Measurements from ENCODE around the gene CRYBA4. TPM values are rescaled to one million over a fixed set of nuclear protein-coding genes. Genes with fewer than 3 reads are reported as not detected.
"Not testable (repeated sequence)": the region's sequence is repeated elsewhere in the genome, so short reads cannot be mapped to it uniquely, and the experiment has no call there.

The CRYBA4 gene
- total RNA-seq, 1 donor from 2014 or later, result not detected

DNA sequence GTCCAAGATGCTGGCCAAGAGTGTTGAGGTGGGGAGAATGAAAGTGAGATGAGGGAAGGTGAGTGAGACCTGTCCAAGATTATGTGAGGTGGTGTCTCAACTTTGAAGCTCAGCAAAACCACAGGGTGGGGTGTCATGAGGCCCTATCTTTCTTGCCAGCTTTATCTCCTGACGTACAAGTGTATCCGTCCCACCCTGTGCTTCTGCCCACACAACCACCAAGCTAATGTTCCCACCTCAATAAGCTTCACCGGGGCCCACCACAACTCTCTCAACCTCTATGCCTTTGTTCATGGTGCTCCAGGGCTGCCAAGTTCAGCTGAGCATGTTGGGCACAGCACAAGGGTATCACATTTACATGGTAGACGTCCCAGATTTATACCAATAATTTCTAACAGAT, 24.7 kb upstream of the CRYBA4 start:
- no peak for DNase-seq (ENCODE audit: low read depth, low spot score)

GRCh38 chr22:26597480-26597879, 24.3 kb upstream of the CRYBA4 start:
- DNase-seq (ENCODE audit: low read depth, low spot score), result no peak

DNA sequence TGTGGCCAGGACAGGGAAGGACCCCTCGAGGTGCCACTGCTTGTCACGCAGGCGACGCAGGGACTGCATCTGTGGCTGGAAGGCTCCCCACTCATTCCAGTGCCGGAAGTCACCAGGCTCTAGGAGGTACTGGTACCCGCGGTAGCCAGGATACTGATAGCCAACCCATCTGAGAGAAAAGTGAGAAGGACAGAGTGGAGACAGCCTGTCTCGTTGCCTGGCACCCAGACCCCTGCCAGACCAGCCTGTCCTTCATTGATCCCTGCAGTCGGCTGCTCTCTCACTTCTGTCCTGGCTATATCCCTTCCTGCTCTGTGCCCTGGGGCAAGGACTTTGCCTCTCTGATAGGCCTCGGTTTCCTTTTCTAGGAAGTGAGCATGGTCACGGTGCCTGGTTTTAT, 22.3 kb upstream of the CRYBA4 start:
- DNase-seq (ENCODE audit: low read depth, low spot score), result no peak

DNA sequence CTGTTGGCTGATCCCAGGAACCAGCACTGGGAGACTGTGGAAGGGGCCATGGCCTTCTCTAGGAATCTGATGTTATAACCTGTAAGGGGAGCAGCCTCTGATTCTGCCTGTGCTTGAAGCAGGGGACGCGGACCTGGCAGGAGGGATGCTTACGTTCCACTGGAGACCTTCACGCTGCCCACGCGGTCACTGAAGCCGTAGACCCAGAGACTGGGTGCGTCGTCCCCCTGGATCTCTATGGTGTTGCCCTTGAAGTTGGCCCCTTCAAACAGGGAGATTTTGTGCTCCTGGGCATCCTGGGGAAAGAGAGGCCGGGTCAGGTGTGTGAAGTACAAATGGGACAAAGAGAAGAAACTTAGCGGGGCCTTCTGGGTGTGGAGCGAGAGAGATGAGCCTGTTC, 20.0 kb upstream of the CRYBA4 start:
- DNase-seq (ENCODE audit: low read depth, low spot score), result no peak

DNA sequence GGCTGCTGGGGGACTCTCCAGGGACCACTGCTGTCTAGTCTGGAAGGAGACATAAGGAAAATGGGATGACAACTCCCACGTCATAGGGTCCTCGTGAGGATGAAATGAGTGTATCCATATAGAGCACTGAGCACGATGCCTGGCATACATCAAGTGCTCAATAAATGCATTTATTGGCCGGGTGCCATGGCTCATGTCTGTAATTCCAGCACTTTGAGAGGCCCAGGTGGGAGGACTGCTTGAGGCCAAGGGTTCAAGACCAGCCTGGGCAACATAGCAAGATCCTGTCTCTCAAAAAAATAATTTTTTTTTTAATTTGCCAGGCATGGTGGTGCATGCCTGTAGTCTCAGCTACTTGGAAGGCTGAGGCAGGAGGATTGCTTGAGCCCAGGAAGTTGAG, 19.6 kb upstream of the CRYBA4 start:
- DNase-seq (ENCODE audit: low read depth, low spot score), result no peak

- no peak for DNase-seq (ENCODE audit: low read depth, low spot score)
Measured at GRCh38 chr22:26604368-26604767, 17.4 kb upstream of the CRYBA4 start.

DNA sequence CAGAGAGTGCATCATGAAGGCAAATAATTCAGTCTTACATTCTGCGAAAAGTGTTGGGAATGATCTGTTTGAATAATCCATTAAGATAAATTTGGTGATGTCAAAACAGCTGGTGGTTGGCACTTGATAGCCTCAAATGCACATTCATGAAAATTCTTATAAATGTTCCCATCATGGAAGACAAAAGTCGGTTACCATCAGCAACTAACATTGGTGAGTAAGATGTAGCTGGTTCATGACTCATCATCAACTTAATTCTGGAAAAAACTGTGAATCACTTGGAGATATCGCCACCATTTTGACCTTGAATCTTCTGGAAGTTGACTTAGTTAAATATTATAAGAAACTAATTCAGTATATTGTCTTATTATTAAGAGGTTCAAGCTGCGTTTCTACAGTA, 15.2 kb upstream of the CRYBA4 start:
- DNase-seq (ENCODE audit: low read depth, low spot score), result no peak

GRCh38 chr22:26608129-26608528, 13.6 kb upstream of the CRYBA4 start:
- DNase-seq (ENCODE audit: low read depth, low spot score), result no peak

GRCh38 chr22:26609287-26609686, 12.5 kb upstream of the CRYBA4 start:
- no peak for DNase-seq (ENCODE audit: low read depth, low spot score)

DNA sequence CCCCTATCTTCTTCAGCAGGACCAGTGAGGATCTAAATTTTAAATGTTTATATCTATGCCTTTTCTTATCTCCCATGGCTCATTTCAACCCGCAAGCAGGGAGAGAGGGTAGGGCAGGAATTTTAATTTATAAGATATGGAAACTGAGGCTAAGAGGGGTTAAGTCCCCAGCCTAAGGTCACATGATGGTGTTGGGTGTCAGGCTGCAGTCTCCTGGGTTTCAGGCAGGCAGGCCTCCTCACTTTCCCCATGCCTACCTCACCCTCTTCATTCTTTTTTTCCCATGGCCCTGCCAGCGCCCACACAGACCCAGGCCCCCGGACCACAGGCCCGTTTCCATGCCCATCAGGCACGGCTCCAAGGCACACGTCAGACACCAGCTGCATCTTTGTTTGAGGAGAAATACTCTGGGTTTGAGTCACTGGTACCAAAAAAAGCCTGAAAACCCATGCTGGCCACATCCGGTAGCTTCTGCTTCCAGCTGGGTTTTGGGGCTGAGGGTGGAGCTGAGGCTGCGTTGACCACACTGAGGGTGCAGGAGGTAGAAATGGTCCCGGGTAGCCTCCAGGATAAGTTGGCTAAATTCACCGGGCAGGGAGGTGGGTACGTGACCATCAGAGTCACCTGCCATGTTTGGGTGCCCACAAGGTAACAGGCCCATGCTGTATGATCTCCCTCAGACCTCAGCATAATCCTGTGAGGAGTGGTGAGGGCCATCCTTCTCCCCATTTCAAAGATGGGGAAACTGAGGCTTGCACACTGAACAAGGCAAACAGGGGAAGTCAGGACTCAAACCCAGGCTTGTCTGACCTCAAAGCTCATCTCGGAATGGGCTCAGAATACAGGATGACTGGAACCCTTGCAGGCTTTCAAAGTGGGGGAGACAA, 11.4 kb upstream of the CRYBA4 start:
- no peak for DNase-seq (ENCODE audit: low read depth, low spot score)

- no peak for DNase-seq (ENCODE audit: low read depth, low spot score)
Measured at GRCh38 chr22:26610996-26611395, 10.8 kb upstream of the CRYBA4 start.

DNA sequence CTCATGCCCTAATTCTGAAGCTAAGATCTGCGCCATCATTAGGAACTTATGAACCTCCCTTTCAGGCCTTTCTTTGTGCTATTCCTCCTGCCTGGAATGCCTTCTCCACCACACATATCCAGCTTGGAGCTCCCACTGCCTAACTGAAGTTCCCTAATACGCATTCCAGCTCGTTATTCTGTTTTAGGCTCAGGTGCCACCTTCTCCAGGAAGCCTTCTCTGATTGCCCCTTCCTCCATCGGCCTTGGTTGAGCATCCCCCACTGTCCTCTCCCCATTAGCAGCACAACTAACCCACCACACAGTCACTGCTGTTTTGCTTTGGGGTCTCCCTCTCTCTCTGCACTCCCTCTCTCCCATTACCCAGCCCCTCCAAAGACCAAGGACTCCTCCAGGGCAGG, 9.1 kb upstream of the CRYBA4 start:
- no peak for DNase-seq (ENCODE audit: low read depth, low spot score)

DNA sequence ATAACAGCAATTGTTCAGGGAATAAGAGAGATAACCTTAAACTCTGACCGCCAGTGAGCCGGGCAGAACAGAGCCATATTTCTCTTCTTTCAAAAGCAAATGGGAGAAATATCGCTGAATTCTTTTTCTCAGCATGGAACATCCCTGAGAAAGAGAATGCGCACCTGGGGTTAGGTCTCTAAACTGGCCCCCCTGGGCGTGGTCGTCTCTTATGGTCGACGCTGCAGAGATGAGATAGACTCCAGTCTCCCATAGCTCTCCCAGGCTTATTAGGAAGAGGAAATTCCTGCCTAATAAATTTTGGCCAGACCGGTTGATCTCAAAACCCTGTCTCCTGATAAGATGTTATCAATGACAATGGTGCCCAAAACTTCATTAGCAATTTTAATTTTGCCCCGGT, 8.0 kb upstream of the CRYBA4 start:
- DNase-seq (ENCODE audit: low read depth, low spot score), result not testable (repeated sequence)

DNA sequence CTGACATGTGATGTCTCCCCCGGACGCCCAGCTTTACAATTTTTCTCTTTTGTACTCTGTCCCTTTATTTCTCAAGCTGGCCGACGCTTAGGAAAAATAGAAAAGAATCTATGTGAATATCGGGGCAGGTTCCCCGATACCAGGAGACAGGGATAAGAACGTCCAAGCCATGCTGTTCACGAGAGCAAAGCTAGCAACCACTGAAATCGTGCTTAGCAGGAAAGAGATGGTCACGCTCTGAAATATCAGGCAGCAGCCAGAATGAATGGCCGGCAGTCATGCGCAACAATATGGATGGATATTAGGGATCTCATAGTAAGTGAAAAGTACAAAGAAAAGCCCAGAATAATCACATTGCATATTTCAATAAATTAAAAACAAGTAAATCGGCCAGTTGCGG, 7.4 kb upstream of the CRYBA4 start:
- DNase-seq (ENCODE audit: low read depth, low spot score), result no peak

DNA sequence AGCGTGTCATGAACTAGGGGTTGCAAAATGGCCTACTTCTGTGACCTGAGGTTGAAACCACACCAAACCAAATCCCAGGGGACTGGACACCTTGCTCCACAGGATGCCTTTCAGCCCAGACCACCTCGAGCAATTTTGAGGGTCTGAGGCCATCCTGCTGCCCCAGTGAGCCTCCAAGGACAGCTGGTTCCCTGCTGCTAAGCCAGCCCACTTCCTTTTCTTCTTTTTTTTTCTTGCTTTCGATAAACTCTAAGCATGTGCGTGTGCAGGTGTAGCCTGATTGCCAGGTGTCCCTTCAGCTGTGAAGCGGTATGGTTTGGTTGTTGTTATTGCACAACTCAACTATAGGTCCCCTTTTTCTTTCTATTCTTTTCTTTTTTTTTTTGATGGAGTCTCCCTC, 6.6 kb upstream of the CRYBA4 start:
- DNase-seq (ENCODE audit: low read depth, low spot score), result no peak

DNA sequence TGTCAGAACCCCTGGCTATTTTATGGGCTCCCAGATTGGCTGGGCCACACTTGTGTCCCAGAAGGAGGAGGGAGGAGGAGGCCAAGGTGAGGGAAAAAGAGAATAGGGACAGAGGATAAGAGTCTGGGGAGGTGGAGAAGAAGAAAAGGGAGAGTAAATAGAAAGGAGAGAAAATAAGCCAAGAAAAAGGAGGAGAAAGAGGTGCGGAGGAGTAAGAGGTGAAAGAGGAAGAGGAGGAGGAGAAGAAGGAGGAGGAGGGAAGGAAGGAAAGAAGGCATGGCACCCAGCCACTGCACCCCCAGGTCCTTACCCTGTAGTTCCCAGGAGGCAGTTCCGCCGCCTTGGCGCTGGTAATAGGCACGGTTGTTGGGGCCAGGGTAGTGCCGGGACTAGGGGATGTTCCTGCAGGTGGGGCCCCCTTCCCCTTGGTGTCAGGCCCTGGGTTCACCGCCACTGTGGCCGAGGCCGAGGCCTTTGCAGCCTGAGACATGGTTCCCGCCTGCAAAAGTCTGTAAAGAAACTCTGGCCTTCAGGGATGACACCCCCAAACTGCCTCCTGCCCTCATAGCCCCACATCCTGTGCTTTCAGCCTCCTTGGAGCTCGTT, 5.8 kb upstream of the CRYBA4 start:
- no peak for DNase-seq (ENCODE audit: low read depth, low spot score)

DNA sequence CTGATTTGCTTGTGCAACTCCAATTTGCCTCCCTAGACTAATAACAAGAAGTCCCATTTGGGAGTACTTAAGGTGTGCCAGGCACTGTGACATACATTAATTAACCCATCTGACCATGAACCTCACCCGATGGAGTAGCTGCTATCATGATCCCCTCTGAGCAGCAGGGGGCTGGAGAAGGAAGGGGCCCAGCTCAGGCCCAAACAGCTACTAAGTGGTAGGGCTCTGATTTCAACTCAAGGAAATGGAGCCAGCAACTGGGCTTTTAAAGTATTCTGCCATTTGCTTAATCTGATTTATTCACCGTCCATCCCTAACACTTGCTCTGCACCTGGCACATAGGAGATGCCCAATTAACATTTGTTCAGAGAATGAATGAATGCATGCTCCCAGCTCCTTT, 5.1 kb upstream of the CRYBA4 start:
- no peak for DNase-seq (ENCODE audit: low read depth, low spot score)

DNA sequence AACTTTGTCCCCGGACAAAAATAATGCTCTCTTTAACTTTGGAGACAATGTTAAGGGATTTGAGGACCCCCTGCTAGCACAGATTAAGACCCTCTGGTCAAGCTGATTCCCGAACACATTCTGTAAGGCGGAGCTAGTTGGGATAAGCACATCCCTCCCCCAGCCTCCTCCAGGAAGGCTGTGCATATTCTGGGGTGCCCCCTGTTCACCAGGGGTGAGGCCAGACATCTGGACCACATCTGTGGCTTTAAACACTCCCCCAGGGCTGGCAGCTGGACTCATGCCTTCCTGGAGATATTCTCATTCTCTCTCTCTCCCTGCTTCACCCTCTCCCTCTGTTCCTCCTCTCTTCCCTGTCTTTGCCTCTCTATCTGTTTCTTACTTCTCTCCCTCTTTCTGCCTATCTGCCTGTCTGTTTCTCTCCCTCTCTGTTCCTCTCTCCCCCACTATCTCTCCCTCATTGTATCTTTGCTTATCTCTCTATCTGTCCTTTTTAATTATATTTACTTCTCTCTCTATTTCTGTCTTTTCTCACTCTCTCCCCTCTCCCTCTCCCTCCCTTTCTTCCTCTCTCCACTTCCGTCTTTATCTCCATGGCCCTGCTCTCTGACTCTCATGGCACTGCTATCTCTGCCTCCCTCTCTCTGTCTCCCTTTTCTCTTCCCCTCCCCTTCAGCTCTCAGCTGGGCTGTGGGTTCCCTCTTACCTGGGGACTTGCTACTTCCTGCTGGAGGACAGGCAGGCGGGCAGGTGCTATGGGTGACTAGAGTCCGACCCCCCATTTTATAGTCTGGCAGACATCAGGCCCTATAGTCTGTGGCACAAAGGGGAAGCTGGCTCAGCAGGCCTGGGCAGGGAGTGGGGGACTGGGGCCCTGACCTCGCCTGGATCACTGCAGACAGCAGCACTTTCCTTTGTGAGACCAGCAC, 4.2 kb upstream of the CRYBA4 start, which contains the start of gene CRYBB1:
CRYBB1 (minus strand) TSS at position 757 of the 929 bp plus-strand sequence. CDS start 1,708 bp downstream, outside the sequence.
- no peak for DNase-seq (ENCODE audit: low read depth, low spot score)

DNA sequence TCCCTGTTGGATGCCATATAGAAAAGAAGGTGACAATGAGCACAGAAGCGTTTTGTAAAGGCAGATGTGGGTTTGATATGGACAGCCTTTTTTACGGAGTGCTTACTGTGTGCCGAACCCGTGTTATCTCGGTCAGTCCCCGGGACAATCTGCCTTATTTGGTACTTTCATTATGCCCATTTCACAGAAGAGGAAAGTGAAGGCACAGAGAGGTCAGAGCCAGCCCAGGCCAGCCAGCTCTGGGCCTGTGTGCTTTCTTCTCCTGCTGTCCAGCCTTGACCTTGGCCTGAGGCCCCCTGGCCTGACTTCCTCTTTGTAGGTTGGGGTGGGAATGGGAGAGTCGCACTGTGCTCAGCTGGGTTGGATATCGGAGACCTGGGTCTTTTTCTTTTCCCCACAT, 3.3 kb upstream of the CRYBA4 start:
- DNase-seq (ENCODE audit: low read depth, low spot score), result no peak

- no peak for DNase-seq (ENCODE audit: low read depth, low spot score)
Measured at GRCh38 chr22:26619510-26619909, 2.3 kb upstream of the CRYBA4 start.

GRCh38 chr22:26620197-26620596, 1.6 kb upstream of the CRYBA4 start:
- DNase-seq (ENCODE audit: low read depth, low spot score), result no peak

DNA sequence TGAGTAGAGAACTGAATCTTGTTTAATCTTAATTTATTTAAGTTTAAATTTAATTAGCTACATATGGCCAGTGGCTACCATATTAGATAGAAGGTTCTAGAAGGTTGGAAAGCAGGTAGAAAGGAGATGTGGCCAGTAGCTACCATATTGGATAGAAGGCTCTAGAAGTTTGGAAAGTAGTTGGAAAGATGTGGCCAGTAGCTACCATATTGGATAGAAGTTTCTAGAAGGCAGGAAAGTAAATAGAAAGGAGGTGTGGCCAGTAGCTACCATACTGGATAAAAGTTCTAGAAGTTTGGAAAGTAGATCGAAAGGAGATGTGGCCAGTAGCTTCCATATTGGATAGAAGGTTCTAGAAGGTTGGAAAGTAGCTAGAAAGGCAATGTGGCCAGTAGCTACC, 2.2 kb downstream of the CRYBA4 start:
- no peak for DNase-seq (ENCODE audit: low read depth, low spot score)
